ENCODE measurements around the gene AP4M1. TPM values are rescaled to one million over a fixed set of nuclear protein-coding genes. Genes with fewer than 3 reads are reported as not detected.

Gene AP4M1
- total and polyA plus RNA-seq, 10 of the 15 experiments (the other 5 are each of a cell fraction or from before 2014, with no cell fraction given), result 0.77 to 16.1 (median 13.0) TPM

- in situ Hi-C loops (cut with MboI), result no loop called here
Observed at GRCh38 chr7:100059251-100059739, 42.1 kb upstream of the AP4M1 start.

More at GRCh38 chr7:100059251-100059739, 42.1 kb upstream of the AP4M1 start:
- Histone ChIP-seq H3K36me3 (ENCODE audit: control insufficient read depth in 2 of 2, insufficient read depth in 2 of 2, low read length in 1 of 2) (peaks cover 2 to 9% of the 10 kb centered on the region in 2 experiments; a peak in 2 of 4 replicates), H2AFZ (ENCODE audit: control insufficient read depth, low read depth, low read length) (no peak overlapping the region), H3K4me1 (ENCODE audit: control insufficient read depth, insufficient read depth, low read length) (no peaks in the 10 kb centered on the region), H3K27ac (ENCODE audit: control insufficient read depth, insufficient read depth) (peak overlapping the region; percentile 3; the same call in 1 of the 2 replicates), H3K79me2 (ENCODE audit: control insufficient read depth, insufficient read depth, low read length) (no peaks in the 10 kb centered on the region), H3K27me3 (replicated peaks in 1 of 2; ENCODE audit: control insufficient read depth in 2 of 2, insufficient read depth in 2 of 2, low read length in 1 of 2) (no peaks in the 10 kb centered on the region), H3K9ac (ENCODE audit: control insufficient read depth, insufficient read depth, low read length) (no peak overlapping the region), H3K4me3 (no peak overlapping the region), H3K4me2 (ENCODE audit: control insufficient read depth, insufficient read depth) (no peak overlapping the region), H4K20me1 (ENCODE audit: control insufficient read depth, insufficient read depth) (no peaks in the 10 kb centered on the region), H3K9me3 (replicated peaks; ENCODE audit: control insufficient read depth, insufficient read depth, low read length) (no peaks in the 10 kb centered on the region)
- ChIA-PET POLR2A (interaction anchor here (0.7 to 1.3 kb wide), 5 partner anchors 9 to 61 kb away, joined by 3 to 7 read pairs (median 3); partner anchors contain the start of gene ZNF3), RAD21 (ENCODE audit: unreplicated experiment) (interaction anchor here (0.7 to 2.7 kb wide), 2 partner anchors 10 to 44 kb away, joined by 4 to 10 read pairs; partner anchors contain the start of gene ZSCAN21), CTCF (interaction anchor here (0.7 to 1.5 kb wide), 6 partner anchors 9 to 72 kb away, joined by 3 to 5 read pairs (median 4); partner anchors contain the start of gene ZSCAN21), SMC1A (ENCODE audit: uncharacterized antibody, unreplicated experiment) (interaction anchor here (0.9 to 1.8 kb wide), 4 partner anchors 9 to 23 kb away, joined by 3 read pairs; partner anchors contain the start of gene ZSCAN21)
- intact Hi-C loops (cut with micrococcal nuclease; ENCODE audit: unreplicated experiment), result no loop called here
- TF ChIP-seq WRNIP1 (IDR thresholded peaks at IDR 0.05; ENCODE audit: borderline replicate concordance, low read depth, low read length) (no peak), ZNF24 (IDR thresholded peaks at IDR 0.05) (no peak), RAD51 (IDR thresholded peaks at IDR 0.05) (no peak), JUNB (IDR thresholded peaks at IDR 0.05) (no peak), RAD21 (IDR thresholded peaks at IDR 0.05; ENCODE audit: insufficient read depth, low read depth, low read length) (no peak), ESRRA (IDR thresholded peaks at IDR 0.05; ENCODE audit: low read length) (no peak), RELA (IDR thresholded peaks at IDR 0.05; ENCODE audit: borderline replicate concordance, partially characterized antibody) (no peak), ZNF384 (IDR thresholded peaks at IDR 0.05; ENCODE audit: borderline replicate concordance, low read depth, low read length) (peak; percentile 36), HSF1 (IDR thresholded peaks at IDR 0.05; ENCODE audit: low read depth, low read length) (no peak), SREBF1 (IDR thresholded peaks at IDR 0.05; ENCODE audit: low read length) (no peak), EED (IDR thresholded peaks at IDR 0.05; ENCODE audit: low read depth) (no peak), POU2F2 (IDR thresholded peaks at IDR 0.05; ENCODE audit: borderline replicate concordance, low read depth, low read length) (0 out of 3 replicates have a peak, but pooled peaks have one; percentile 28)
- no peak for DNase-seq (ENCODE audit: low read depth, low spot score)
- WGBS (ENCODE audit: insufficient coverage, insufficient replicate concordance, low lambda C conversion rate, missing lambda C conversion rate), result 28% methylated on average over 5 of the region's 5 CpGs
- no peak for FAIRE-seq
- peak; percentile 46; the same call in 2 of the 3 replicates for ATAC-seq
- no TSS peak for BruUV-seq (replicated peaks)
